HAP-1 (cell line): ENCODE results near the gene PLEKHA8.

Source experiments
- DNase-seq, 2 experiments: peaks; one replicate each; pipeline ENCODE4 v3.0.0-alpha.2; 2016 to 2020; ENCODE audit warnings: low spot score in 2 of 2
- H3K27me3 ChIP-seq: fragments of 250-450 bp; sonication (Bioruptor Pico); 2 replicates; pipeline ENCODE4 v1.5.1; 2020; ENCODE audit warnings: low read depth, mild to moderate bottlenecking, moderate library complexity
- H3K36me3 ChIP-seq: fragments of 250-450 bp; sonication (Bioruptor Pico); replicated peaks from 2 replicates; pipeline ENCODE4 v1.5.1; 2020; ENCODE audit warnings: mild to moderate bottlenecking
- H3K4me1 ChIP-seq: fragments of 250-450 bp; sonication (Bioruptor Pico); 2 replicates; pipeline ENCODE4 v1.5.1; 2020; ENCODE audit warnings: mild to moderate bottlenecking
- H3K4me3 ChIP-seq: fragments of 250-450 bp; sonication (Bioruptor Pico); 2 replicates; pipeline ENCODE4 v1.5.1; 2020; ENCODE audit warnings: mild to moderate bottlenecking, moderate library complexity
- H3K9me3 ChIP-seq: fragments of 250-450 bp; sonication (Bioruptor Pico); 2 replicates; pipeline ENCODE4 v1.5.1; 2020; ENCODE audit warnings: mild to moderate bottlenecking, moderate library complexity
- in situ Hi-C: fragments of 300-500 bp; cut with MboI; formaldehyde crosslinking; loops from 3 replicates; pipeline ENCODE4 v1.14.3; 2020; ENCODE audit warnings: low sequenced_read_pairs, inconsistent platforms, mixed read lengths

The PLEKHA8 gene

DNA sequence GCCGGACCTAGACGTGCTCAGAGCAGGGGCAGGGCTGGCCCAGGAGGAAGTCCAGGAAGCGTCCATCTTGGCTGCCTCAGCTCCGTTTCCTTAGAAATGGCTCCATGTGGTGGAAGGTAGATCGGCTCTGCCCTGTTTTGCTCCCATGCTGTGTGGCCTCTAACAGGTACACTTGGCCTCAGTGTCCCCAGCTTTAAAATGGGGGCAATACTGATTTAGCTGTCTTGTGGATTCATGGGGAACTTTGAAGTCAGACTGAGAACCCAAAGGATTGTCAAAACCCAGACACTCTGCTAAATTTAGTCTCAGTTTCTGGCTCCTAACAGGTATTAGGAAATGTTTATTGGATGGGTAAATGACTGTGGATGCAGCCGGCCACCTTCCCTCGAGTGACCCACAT, 122.5 kb downstream of the PLEKHA8 start:
- in situ Hi-C loops: loop anchor here (25.0 kb wide), 1 partner anchor 262 kb away; no protein-coding TSS in a partner anchor

DNA sequence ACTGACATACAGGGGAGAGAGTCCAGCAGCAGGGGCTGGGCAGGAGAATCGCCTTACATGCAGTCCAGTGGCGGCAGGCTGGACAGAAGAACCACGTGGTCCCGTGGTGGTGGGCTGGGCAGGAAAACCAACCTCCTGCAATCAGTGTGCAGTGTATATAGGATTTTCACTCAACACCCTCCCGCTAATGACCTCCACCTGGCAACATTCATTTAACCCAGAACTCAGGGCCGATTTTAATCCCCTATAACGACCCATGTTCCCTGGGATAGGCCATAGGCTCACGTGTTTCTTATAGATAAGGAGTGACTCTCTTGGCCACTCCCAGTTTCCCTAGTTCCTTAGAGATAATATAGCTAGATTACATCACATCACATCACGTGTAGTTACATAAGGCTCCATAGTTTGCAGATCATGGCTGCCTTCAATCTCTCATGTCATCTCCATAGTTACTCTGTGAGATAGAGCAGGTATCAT, 125.9 kb downstream of the PLEKHA8 start:
- in situ Hi-C loops: loop anchor here (25.0 kb wide), 1 partner anchor 258 kb away; no protein-coding TSS in a partner anchor
- peaks cover 7% of the 10 kb centered on the region; the same call in 1 of the 2 replicates for H3K36me3 ChIP-seq
- H3K27me3 ChIP-seq: no peaks in the 10 kb centered on the region
- no peak overlapping the region for H3K4me3 ChIP-seq
- no peaks in the 10 kb centered on the region for H3K9me3 ChIP-seq
- H3K4me1 ChIP-seq: peaks cover 10% of the 10 kb centered on the region
- DNase-seq: no peak

More for the DNA sequence above, 122.5 kb downstream of the PLEKHA8 start:
- Histone ChIP-seq H3K4me3 (no peak overlapping the region), H3K27me3 (no peaks in the 10 kb centered on the region), H3K4me1 (peaks cover 2% of the 10 kb centered on the region; the same call in 1 of the 2 replicates), H3K9me3 (no peaks in the 10 kb centered on the region), H3K36me3 (peaks cover 7% of the 10 kb centered on the region; the same call in 1 of the 2 replicates)
- no peak for DNase-seq

DNA sequence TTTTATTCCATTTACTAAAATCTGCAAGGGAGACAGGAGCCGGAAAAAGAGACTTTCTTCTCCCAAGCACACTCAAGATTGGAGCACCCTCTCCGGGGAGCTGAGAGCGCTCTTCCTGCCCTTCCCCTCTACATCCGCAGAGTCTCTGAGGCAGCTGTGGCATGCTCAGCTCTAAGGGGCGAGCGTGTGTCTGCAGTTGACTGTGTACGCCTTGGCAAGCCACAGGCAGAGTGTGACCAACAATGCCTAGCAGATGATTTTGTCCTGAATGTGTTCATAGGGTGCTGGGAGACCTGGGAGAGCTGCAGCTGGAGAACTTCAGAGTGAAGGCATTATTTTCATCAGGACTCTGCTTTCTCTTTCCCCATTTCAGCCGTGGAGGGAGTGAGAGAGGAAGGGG, 127.3 kb downstream of the PLEKHA8 start:
- Histone ChIP-seq H3K4me3 (no peak overlapping the region), H3K9me3 (no peaks in the 10 kb centered on the region), H3K36me3 (peaks cover 7% of the 10 kb centered on the region; the same call in 1 of the 2 replicates), H3K27me3 (no peaks in the 10 kb centered on the region), H3K4me1 (peaks cover 15% of the 10 kb centered on the region)
- no peak for DNase-seq
- in situ Hi-C loops: loop anchor here (25.0 kb wide), 1 partner anchor 257 kb away; no protein-coding TSS in a partner anchor

DNA sequence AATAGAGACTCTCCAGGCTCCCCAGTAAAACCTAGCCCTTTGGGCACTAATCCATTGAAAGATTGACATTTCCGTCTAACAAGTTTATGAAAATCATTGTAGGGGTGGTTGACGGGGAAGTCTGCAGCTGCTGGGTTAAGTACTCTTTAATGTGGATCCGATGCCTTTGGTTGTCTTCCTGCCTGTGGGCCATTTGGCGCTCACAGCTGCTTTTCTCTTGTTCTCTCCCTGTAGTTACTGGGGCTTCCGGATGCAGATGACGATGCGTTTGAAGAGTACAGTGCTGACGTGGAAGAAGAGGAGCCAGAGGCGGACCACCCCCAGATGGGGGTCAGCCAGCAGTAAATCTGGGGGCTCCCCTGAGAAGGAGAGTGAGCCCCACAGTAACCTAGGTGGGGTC, 129.0 kb downstream of the PLEKHA8 start:
- Histone ChIP-seq H3K9me3 (no peaks in the 10 kb centered on the region), H3K4me1 (peaks cover 20% of the 10 kb centered on the region), H3K36me3 (peaks cover 7% of the 10 kb centered on the region; the same call in 1 of the 2 replicates), H3K4me3 (no peak overlapping the region), H3K27me3 (no peaks in the 10 kb centered on the region)
- in situ Hi-C loops: loop anchor here (25.0 kb wide), 1 partner anchor 255 kb away; no protein-coding TSS in a partner anchor
- no peak for DNase-seq

DNA sequence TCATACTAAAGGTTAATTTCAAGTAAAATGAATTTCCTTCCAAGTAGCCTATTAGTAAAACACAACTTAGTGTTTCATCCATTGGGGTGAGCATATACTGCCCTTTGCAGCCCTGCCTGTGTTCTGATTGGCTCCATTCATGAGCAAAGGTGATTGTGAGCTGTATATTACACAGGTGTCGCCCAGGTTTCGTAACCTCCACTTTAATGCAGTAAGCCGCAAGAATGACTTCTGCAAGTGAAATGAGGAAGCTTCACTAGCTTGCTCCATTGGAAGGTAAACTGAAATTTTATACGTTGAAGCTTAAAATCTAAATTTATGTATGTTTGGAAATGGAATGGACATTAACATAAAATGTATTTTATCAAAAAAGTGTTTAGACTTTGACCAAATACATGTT, 131.0 kb downstream of the PLEKHA8 start:
- H3K9me3 ChIP-seq: no peaks in the 10 kb centered on the region
- in situ Hi-C loops: loop anchor here (25.0 kb wide), 1 partner anchor 253 kb away; no protein-coding TSS in a partner anchor
- H3K4me1 ChIP-seq: peaks cover 32% of the 10 kb centered on the region
- peaks cover 3% of the 10 kb centered on the region; the same call in 1 of the 2 replicates for H3K36me3 ChIP-seq
- no peaks in the 10 kb centered on the region for H3K27me3 ChIP-seq
- no peak overlapping the region for H3K4me3 ChIP-seq
- DNase-seq: no peak

DNA sequence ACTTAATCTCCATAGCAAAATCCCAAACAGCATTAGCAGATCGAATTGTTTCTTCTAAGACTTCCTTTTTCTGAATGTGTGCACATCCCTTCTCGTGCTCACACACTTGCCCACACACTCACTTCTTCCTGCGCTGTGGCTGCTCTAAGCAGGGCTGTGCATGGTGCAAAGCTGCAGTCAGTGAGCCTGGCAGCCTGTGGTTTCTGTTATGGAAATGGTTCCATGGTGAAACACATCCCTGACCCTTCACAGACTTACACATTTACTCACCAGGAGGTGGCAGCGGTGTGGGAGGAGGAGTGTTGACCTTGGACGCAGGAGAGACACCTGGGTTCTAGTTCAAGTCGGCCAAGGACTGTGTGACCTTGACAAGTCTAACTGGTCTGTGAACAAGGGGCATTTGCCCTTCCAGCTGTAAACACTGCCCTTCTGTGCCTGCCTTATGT, 131.5 kb downstream of the PLEKHA8 start:
- Histone ChIP-seq H3K36me3 (no peaks in the 10 kb centered on the region), H3K4me3 (no peak overlapping the region), H3K9me3 (no peaks in the 10 kb centered on the region), H3K4me1 (peaks cover 32% of the 10 kb centered on the region), H3K27me3 (no peaks in the 10 kb centered on the region)
- peak in 1 of 2 experiments; percentile 42 for DNase-seq
- in situ Hi-C loops: loop anchor here (10.0 to 25.0 kb wide), 2 partner anchors 253 to 405 kb away; no protein-coding TSS in a partner anchor

DNA sequence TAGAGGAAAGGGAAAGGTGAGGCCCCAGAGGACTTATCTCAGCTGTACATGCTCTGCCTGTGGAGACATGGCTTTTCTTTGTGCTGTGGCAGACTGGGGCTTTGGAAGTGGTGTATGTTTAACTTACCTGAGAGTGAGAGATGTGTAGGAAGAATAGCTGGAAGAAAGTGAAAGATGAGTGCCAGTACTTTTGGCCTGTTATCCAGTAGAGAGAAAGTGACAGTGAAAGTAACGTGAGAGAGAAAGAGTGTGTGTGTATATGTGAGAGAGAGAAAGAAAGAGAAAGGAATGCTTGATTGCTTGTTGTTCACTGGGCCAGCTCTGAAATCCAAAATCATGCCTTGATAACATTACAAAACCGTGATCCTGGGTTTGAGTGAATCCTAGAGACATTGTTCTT, 132.1 kb downstream of the PLEKHA8 start:
- in situ Hi-C loops: loop anchor here (10.0 to 25.0 kb wide), 2 partner anchors 252 to 404 kb away; no protein-coding TSS in a partner anchor
- H3K27me3 ChIP-seq: no peaks in the 10 kb centered on the region
- H3K4me1 ChIP-seq: peaks cover 32% of the 10 kb centered on the region
- no peak overlapping the region for H3K4me3 ChIP-seq
- DNase-seq: no peak
- no peaks in the 10 kb centered on the region for H3K36me3 ChIP-seq
- H3K9me3 ChIP-seq: no peaks in the 10 kb centered on the region

DNA sequence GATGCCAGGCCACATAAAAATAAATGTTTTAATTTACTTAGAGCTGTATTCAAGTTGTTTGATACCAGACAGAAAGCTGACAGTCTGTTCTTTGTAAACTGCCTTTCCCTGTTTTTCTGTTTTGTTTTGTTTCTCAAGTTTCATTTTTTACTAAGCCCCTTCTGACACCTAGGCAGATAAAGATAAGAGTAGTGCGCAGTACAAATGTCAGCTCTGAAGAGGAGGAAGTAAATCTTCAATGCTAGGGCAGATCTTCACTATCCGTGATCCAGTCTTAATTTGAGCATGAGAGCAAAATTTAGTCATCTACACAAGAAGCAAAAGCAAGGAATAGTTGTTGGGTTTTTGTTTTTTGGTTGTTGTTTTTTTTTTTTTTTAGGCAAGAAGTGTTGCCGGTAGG, 133.9 kb downstream of the PLEKHA8 start:
- no peaks in the 10 kb centered on the region for H3K27me3 ChIP-seq
- no peaks in the 10 kb centered on the region for H3K9me3 ChIP-seq
- in situ Hi-C loops: loop anchor here (10.0 to 25.0 kb wide), 2 partner anchors 250 to 403 kb away; no protein-coding TSS in a partner anchor
- DNase-seq: no peak
- H3K4me3 ChIP-seq: no peak overlapping the region
- H3K36me3 ChIP-seq: no peaks in the 10 kb centered on the region
- peaks cover 32% of the 10 kb centered on the region for H3K4me1 ChIP-seq

DNA sequence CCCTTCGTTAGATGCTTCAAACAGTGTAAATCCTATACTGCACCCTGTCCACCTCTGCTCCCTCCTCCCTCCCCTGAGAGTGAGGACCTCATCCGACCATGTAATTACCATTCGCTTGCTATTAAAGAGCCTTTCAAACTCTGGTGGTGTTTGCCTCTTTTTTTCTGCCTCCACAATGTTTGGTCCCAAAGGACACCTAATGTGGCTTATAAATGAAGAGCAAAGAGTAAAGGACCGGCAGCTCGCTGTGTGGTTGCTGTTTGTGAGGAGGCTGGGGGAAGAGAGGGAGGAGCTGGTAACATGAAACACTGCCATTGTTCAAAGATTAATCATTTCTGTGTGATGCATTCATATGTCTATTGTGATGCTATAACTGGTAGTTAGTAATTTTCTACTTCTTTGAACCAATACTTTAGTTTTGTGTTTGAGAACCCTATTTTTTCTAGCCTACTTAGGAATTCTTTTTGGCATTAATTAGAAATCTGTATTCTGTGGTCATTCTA, 134.5 kb downstream of the PLEKHA8 start:
- Histone ChIP-seq H3K36me3 (no peaks in the 10 kb centered on the region), H3K9me3 (no peaks in the 10 kb centered on the region), H3K27me3 (no peaks in the 10 kb centered on the region), H3K4me1 (peaks cover 32% of the 10 kb centered on the region), H3K4me3 (no peak overlapping the region)
- peak; percentile 84 to 94 for DNase-seq
- in situ Hi-C loops: loop anchor here (10.0 to 25.0 kb wide), 2 partner anchors 250 to 402 kb away; no protein-coding TSS in a partner anchor

DNA sequence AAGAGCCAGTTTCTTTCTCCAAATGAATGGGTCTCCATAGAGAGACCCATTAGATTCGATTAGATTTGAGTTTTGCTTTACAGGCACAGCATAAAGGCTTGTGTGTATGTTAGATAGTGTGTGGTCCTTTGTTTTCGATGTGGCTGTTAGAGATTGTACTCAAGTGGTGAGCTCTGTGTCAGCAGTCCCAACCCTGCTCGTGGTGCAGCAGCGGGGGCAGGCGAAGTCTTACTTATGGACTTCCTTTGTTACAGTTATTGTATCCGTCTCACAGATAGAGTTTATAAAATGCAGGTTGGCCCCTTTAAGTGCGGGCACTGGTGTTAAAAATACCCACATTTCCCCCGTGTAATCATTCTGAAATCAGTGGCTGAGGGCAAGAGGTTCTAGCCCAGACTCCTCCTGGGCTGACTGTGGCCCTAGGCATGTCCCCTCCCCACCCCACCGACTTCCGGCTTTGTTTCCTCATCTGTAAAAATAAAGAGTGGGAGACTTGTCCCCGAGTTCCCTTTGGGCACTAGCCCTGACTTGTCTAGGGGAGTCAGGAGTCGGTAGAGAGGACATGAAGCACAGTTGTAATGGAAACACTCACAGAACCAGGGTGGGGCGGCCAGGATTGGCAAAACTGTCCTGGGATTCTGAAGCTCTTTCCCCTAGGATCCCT, 135.2 kb downstream of the PLEKHA8 start:
- Histone ChIP-seq H3K36me3 (no peaks in the 10 kb centered on the region), H3K9me3 (no peaks in the 10 kb centered on the region; the same call in 1 of the 2 replicates), H3K27me3 (no peaks in the 10 kb centered on the region), H3K4me1 (peaks cover 30% of the 10 kb centered on the region), H3K4me3 (no peak overlapping the region)
- peak in 1 of 2 experiments; percentile 64 for DNase-seq
- in situ Hi-C loops: loop anchor here (10.0 to 25.0 kb wide), 2 partner anchors 249 to 401 kb away; no protein-coding TSS in a partner anchor

DNA sequence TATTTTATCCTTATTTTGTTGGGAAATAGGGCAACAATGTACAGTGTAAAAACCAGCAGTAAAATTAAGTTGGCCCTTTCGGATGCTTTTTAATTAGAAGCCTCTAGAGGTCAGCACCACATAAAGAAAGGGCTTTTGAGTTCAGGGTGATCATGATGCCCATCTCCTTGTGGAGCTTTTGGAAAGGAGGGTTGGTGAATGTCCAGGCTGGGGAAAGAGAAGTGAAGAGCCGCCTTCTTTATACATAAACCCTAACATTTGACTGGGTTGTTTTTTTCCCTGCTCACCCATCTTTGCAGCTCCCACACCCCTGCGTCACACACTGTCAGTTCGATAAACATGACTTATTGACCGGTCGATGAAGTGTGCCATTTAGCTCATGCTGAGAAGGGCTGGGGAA, 136.4 kb downstream of the PLEKHA8 start:
- DNase-seq: peak; percentile 35 to 74
- in situ Hi-C loops: loop anchor here (10.0 to 25.0 kb wide), 2 partner anchors 248 to 400 kb away; no protein-coding TSS in a partner anchor
- H3K27me3 ChIP-seq: no peaks in the 10 kb centered on the region
- H3K9me3 ChIP-seq: no peaks in the 10 kb centered on the region; the same call in 1 of the 2 replicates
- no peaks in the 10 kb centered on the region for H3K36me3 ChIP-seq
- H3K4me3 ChIP-seq: no peak overlapping the region
- peaks cover 29% of the 10 kb centered on the region for H3K4me1 ChIP-seq

DNA sequence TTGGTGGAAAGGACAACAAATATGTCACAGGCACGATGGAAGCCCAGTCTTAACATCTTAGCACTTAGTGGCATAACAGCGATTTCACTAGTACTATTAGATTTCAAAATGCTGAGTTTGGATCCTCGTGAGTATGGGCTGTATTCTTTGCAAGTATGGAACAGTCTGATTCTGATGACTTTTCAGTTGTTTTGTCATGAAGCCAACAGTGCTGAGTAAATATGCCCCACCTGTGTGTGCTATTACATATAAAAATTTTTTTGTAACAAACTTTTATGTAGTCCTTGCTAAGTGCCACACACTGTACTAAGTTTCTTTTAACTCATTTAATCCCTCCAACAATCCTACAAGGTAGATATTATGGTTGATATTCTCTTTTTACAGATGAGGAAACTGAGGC, 137.4 kb downstream of the PLEKHA8 start:
- Histone ChIP-seq H3K27me3 (no peaks in the 10 kb centered on the region), H3K4me3 (no peak overlapping the region), H3K4me1 (peaks cover 28% of the 10 kb centered on the region), H3K9me3 (no peaks in the 10 kb centered on the region; the same call in 1 of the 2 replicates), H3K36me3 (no peaks in the 10 kb centered on the region)
- DNase-seq: no peak
- in situ Hi-C loops: loop anchor here (10.0 to 25.0 kb wide), 2 partner anchors 247 to 399 kb away; no protein-coding TSS in a partner anchor

DNA sequence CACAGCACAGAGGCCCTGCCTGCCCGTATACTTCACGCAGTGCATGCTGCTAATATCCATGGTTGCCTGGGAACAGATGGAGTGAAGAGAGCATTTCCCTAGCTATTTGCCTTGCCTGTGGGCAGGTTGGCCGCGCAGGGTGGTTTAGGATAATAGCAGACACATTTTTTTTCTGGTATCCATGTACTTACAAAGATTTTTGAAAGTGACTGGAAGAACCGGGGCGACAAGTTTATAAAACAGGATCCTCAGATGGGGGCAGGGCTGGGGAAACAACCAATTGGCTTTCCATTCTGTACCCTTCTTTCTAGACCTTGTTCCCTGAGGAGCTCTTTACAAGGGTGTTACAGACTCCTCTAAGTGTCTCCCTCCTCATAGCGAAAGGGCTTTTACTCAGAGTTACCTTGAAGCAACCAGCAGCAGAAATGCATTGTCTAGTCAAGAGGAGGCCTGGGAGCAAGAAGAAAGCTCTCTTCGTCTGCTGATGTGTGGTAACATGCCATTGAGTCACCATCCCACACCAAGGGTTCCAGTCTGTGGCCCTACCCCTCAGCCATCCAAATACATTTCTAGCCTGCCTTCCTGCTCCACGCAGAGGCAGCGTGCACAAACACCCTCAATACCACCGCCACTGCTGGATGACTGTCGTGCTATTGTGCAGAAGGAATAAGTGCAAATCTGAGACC, 138.1 kb downstream of the PLEKHA8 start:
- Histone ChIP-seq H3K27me3 (no peaks in the 10 kb centered on the region), H3K36me3 (no peaks in the 10 kb centered on the region), H3K4me3 (no peak overlapping the region), H3K4me1 (peaks cover 28% of the 10 kb centered on the region), H3K9me3 (no peaks in the 10 kb centered on the region; the same call in 1 of the 2 replicates)
- no peak for DNase-seq
- in situ Hi-C loops: loop anchor here (10.0 to 25.0 kb wide), 2 partner anchors 246 to 399 kb away; no protein-coding TSS in a partner anchor
